GM12878 (cell line): Measurements from ENCODE around the gene IL1RAPL1. TPM values are rescaled to one million over a fixed set of nuclear protein-coding genes. Genes with fewer than 3 reads are reported as not detected.

Experiments used
- BCL3 ChIP-seq: IDR thresholded peaks from 2 replicates; pipeline ENCODE4 v1.6.1; 2011; ENCODE audit warnings: borderline replicate concordance, low read depth, mild to moderate bottlenecking, moderate library complexity, low read length; ENCODE audit not compliant: insufficient read depth, poor library complexity, severe bottlenecking
- HSF1 ChIP-seq: fragments of 150-350 bp; IDR thresholded peaks from 2 replicates; pipeline ENCODE4 v1.6.1; 2014; ENCODE audit warnings: mild to moderate bottlenecking, low read depth, low read length
- JUNB ChIP-seq: IDR thresholded peaks from 2 replicates; pipeline ENCODE4 v1.6.1; 2016; ENCODE audit warnings: antibody characterized with exemption, mild to moderate bottlenecking
- REST ChIP-seq: IDR thresholded peaks from 2 replicates; pipeline ENCODE4 v1.6.1; 2012; ENCODE audit warnings: mild to moderate bottlenecking, low read depth, low read length
- SIX5 ChIP-seq: IDR thresholded peaks from 2 replicates; pipeline ENCODE4 v1.6.1; 2011; ENCODE audit warnings: mild to moderate bottlenecking, low read depth, low read length, moderate library complexity; ENCODE audit not compliant: severe bottlenecking
- ZSCAN29 ChIP-seq: fragments of 450-650 bp; IDR thresholded peaks from 2 replicates; pipeline ENCODE4 v1.6.1; 2017; ENCODE audit warnings: mild to moderate bottlenecking, moderate library complexity
- ZZZ3 ChIP-seq: IDR thresholded peaks from 2 replicates; pipeline ENCODE4 v1.6.1; 2011; ENCODE audit warnings: low read depth; ENCODE audit not compliant: control insufficient read depth, insufficient read length
- polyA plus RNA-seq, 11 experiments: library from polyadenylated mRNA; depleted of rRNA in 4 of 11; unstranded in 6 of 11; stranded (reverse) in 5 of 11; fragments of >200 nt; fragmentation: Nextera tagmentation in 4 of 11; fragmentation: Illumina TruSeq in 1 of 11; extraction: Ambion mirVana in 4 of 11; extraction: Trizol in 1 of 11; gene quantifications; 1 replicate in 1 of 11; 2 replicates in 10 of 11; pipeline versions ENCODE4 v1.2.1 to v1.2.3, GENCODE V29; 2011 to 2016; ENCODE audit warnings: inconsistent platforms in 2 of 11, missing spikeins in 2 of 11, low read depth in 1 of 11
- total RNA-seq, 4 experiments: library from RNA; depleted of rRNA in 3 of 4; stranded (reverse); fragments of >200 nt in 3 of 4; fragmentation: Illumina TruSeq in 1 of 4; extraction: Trizol in 1 of 4; gene quantifications; 2 replicates each; pipeline versions ENCODE4 v1.2.1 to v1.2.3, GENCODE V29; 2013 to 2021

The IL1RAPL1 gene
- total and polyA plus RNA-seq, 10 of the 15 experiments (the other 5 are each of a cell fraction or from before 2014, with no cell fraction given) = not detected

GRCh38 chrX:29869837-29870236, 1282.6 kb downstream of the IL1RAPL1 start (continued):
- no peak for TF ChIP-seq BCL3
- TF ChIP-seq HSF1 = no peak
- no peak for TF ChIP-seq ZZZ3
- TF ChIP-seq JUNB = no peak
- no peak for TF ChIP-seq SIX5
- TF ChIP-seq ZSCAN29 = no peak
- TF ChIP-seq REST = no peak
- TF ChIP-seq, all 136 proteins: peak for 0
